Measurements from ENCODE around the gene GATD1. TPM values are rescaled to one million over a fixed set of nuclear protein-coding genes. Genes with fewer than 3 reads are reported as not detected.
"Not testable (repeated sequence)": the region's sequence is repeated elsewhere in the genome, so short reads cannot be mapped to it uniquely, and the experiment has no call there.

Gene GATD1
- total RNA-seq, 1 experiment from 2014 or later = 88.7 TPM

DNA sequence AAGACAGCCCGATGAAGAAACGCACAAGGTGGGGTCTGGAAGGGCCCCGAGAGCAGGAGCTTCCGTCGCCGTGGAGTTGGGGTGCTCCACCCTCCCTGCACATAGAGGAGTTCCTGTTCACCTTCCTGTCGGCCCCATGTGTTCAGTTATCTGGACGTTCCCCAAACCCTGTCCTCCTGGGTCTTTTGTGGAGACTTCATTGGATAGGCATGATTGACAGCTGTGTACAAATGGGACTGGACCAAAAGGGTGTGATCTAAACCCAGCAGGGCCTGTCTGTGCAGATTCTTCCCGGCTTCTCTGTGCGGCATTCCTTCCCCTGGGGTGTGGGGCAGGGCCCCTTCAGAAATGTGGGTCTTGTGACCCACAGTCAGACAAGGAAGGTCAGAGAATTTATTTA lies 39.4 kb downstream of the GATD1 start:
- BruUV-seq (replicated peaks); ATAC-seq; H3K4me3 ChIP-seq (replicated peaks in 1 of 2; ENCODE audit: low read depth in 1 of 2, low read length in 2 of 2); H3K4me2 ChIP-seq (ENCODE audit: low read length); H3K9me3 ChIP-seq (ENCODE audit: control insufficient read depth in 1 of 2, insufficient read depth in 1 of 2, low read depth in 1 of 2, low read length in 2 of 2); H4K20me1 ChIP-seq (ENCODE audit: insufficient read depth); POLR2A ChIA-PET; H3K9me2 ChIP-seq (ENCODE audit: insufficient read depth); DNase-seq (ENCODE audit: low read depth, low spot score); H3K27ac ChIP-seq (ENCODE audit: low read depth, low read length); RAD21 ChIA-PET (ENCODE audit: low non-redundant PET in 1 of 2, low total read pairs in 2 of 2, uncharacterized antibody in 2 of 2, unreplicated experiment in 2 of 2); intact Hi-C loops (cut with micrococcal nuclease); H3K79me2 ChIP-seq (ENCODE audit: insufficient read depth, low read length); H3K9ac ChIP-seq (ENCODE audit: low read length); H3K36me3 ChIP-seq (ENCODE audit: control insufficient read depth in 1 of 2, insufficient read depth in 2 of 2, low read length in 2 of 2); H2AFZ ChIP-seq (ENCODE audit: low read depth, low read length, poor library complexity, severe bottlenecking); H3K27me3 ChIP-seq (ENCODE audit: insufficient read depth, low read length): not testable (repeated sequence)
- H3K4me1 ChIP-seq (ENCODE audit: control insufficient read depth in 1 of 2, insufficient read depth in 2 of 2, low read length in 2 of 2) = peaks cover 2 to 18% of the 10 kb centered on the region in 2 experiments; a peak in 3 of 4 replicates
- CTCF ChIA-PET = interaction anchor here (1.4 kb wide), 1 partner anchor 10 kb away, joined by 4 read pairs; no protein-coding TSS in a partner anchor

DNA sequence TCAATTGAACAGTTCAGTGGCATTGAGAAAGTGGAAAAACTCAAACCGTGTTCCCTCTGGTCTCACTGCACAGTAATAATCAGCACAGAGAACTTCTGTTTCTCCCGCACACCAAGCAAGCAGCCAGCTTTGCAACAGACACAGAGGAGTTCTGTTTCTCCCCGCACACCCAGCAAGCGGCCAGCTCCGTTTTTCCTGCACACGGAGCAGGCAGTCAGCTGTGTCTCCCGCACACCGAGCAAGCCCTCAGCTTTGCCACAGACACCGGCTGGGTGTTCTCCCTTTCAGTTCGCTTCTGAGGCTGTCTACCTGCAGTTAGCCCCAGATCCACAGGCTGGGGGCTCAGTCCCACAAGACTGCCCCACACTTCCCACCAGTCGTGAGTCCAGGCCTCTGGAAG lies 39.9 kb downstream of the GATD1 start:
- no peaks in the 10 kb centered on the region for H4K20me1 ChIP-seq (ENCODE audit: insufficient read depth)
- no peak for ATAC-seq
- no peaks in the 10 kb centered on the region for H3K9me2 ChIP-seq (ENCODE audit: insufficient read depth)
- peaks cover 2 to 13% of the 10 kb centered on the region in 2 experiments; a peak in 3 of 4 replicates for H3K4me1 ChIP-seq (ENCODE audit: control insufficient read depth in 1 of 2, insufficient read depth in 2 of 2, low read length in 2 of 2)
- no peaks in the 10 kb centered on the region for H3K36me3 ChIP-seq (ENCODE audit: control insufficient read depth in 1 of 2, insufficient read depth in 2 of 2, low read length in 2 of 2)
- H3K4me3 ChIP-seq (replicated peaks in 1 of 2; ENCODE audit: low read depth in 1 of 2, low read length in 2 of 2) = no peak overlapping the region
- no peak overlapping the region for H3K9ac ChIP-seq (ENCODE audit: low read length)
- no peaks in the 10 kb centered on the region for H3K27me3 ChIP-seq (ENCODE audit: insufficient read depth, low read length)
- TF ChIP-seq SRF (IDR thresholded peaks at IDR 0.05; ENCODE audit: low read depth) (no peak), FOSL1 (IDR thresholded peaks at IDR 0.05; ENCODE audit: low read depth) (no peak)
- DNase-seq (ENCODE audit: low read depth, low spot score) = no peak
- no peaks in the 10 kb centered on the region for H3K9me3 ChIP-seq (ENCODE audit: control insufficient read depth in 1 of 2, insufficient read depth in 1 of 2, low read depth in 1 of 2, low read length in 2 of 2)
- H3K79me2 ChIP-seq (ENCODE audit: insufficient read depth, low read length) = no peaks in the 10 kb centered on the region
- BruUV-seq (replicated peaks) = no TSS peak
- no peak overlapping the region for H3K4me2 ChIP-seq (ENCODE audit: low read length)
- CTCF ChIA-PET = interaction anchor here (1.4 kb wide), 1 partner anchor 9 kb away, joined by 4 read pairs; no protein-coding TSS in a partner anchor
- intact Hi-C loops (cut with micrococcal nuclease) = no loop called here
- H2AFZ ChIP-seq (ENCODE audit: low read depth, low read length, poor library complexity, severe bottlenecking) = no peak overlapping the region
- no peak overlapping the region for H3K27ac ChIP-seq (ENCODE audit: low read depth, low read length)
- RAD21 ChIA-PET (ENCODE audit: low non-redundant PET in 1 of 2, low total read pairs in 2 of 2, uncharacterized antibody in 2 of 2, unreplicated experiment in 2 of 2) = no interaction called here
- POLR2A ChIA-PET = no interaction called here

DNA sequence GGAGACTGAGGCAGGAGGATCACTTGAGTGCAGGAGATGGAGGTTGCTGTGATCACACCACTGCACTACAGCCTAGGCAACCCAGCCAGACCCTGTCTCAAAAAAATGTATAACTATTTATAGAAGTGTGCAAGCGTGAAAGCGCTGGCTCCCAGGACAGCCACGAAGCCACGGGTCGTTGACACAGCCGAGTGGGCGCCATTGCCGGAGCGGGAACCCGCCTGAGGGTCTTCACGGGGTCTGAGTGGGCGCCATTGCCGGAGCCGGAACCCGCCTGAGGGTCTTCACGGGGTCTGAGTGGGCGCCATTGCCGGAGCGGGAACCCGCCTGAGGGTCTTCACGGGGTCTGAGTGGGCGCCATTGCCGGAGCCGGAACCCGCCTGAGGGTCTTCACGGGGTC lies 42.7 kb downstream of the GATD1 start:
- H3K79me2 ChIP-seq (ENCODE audit: insufficient read depth, low read length); RAD21 ChIA-PET (ENCODE audit: low non-redundant PET in 1 of 2, low total read pairs in 2 of 2, uncharacterized antibody in 2 of 2, unreplicated experiment in 2 of 2); intact Hi-C loops (cut with micrococcal nuclease); DNase-seq (ENCODE audit: low read depth, low spot score); H2AFZ ChIP-seq (ENCODE audit: low read depth, low read length, poor library complexity, severe bottlenecking); CTCF ChIA-PET; H3K4me3 ChIP-seq (replicated peaks in 1 of 2; ENCODE audit: low read depth in 1 of 2, low read length in 2 of 2); H4K20me1 ChIP-seq (ENCODE audit: insufficient read depth); BruUV-seq (replicated peaks); H3K9me3 ChIP-seq (ENCODE audit: control insufficient read depth in 1 of 2, insufficient read depth in 1 of 2, low read depth in 1 of 2, low read length in 2 of 2); H3K4me1 ChIP-seq (ENCODE audit: control insufficient read depth in 1 of 2, insufficient read depth in 2 of 2, low read length in 2 of 2); H3K27ac ChIP-seq (ENCODE audit: low read depth, low read length); H3K9ac ChIP-seq (ENCODE audit: low read length); H3K36me3 ChIP-seq (ENCODE audit: control insufficient read depth in 1 of 2, insufficient read depth in 2 of 2, low read length in 2 of 2); H3K27me3 ChIP-seq (ENCODE audit: insufficient read depth, low read length); H3K9me2 ChIP-seq (ENCODE audit: insufficient read depth); ATAC-seq; H3K4me2 ChIP-seq (ENCODE audit: low read length): not testable (repeated sequence)
- POLR2A ChIA-PET = interaction anchor here (1.4 kb wide), 1 partner anchor 38 kb away, joined by 3 read pairs; the partner anchor contains the start of gene TMEM80
